ENCODE results near the gene PDLIM4. TPM values are rescaled to one million over a fixed set of nuclear protein-coding genes. Genes with fewer than 3 reads are reported as not detected.

The PDLIM4 gene
- total and polyA plus RNA-seq, 2 donors from 2014 or later = 31.6 to 47.0 TPM

GRCh38 chr5:132266031-132266835 is 8.7 kb downstream of the PDLIM4 start:
- FAIRE-seq (no peak), DNase-seq (peak in 1 of 5 donors; percentile 59)
- peak overlapping the region in 1 of 3 donors; percentile 36 for H3K9ac ChIP-seq (ENCODE audit: low read length in 3 of 3)
- H3K9me3 ChIP-seq (ENCODE audit: control insufficient read depth in 2 of 3, insufficient read depth in 1 of 3, low read length in 3 of 3) = no peaks in the 10 kb centered on the region
- H3K4me3 ChIP-seq (ENCODE audit: low read length in 3 of 3) = no peak overlapping the region
- peaks cover 0 to 29% (median 10%) of the 10 kb centered on the region in 3 donors for H3K4me1 ChIP-seq (ENCODE audit: control insufficient read depth in 2 of 3, insufficient read depth in 2 of 3, low read depth in 1 of 3, low read length in 3 of 3)
- intact Hi-C loops (cut with DNase I) = no loop called here
- no peaks in the 10 kb centered on the region for H3K27me3 ChIP-seq (ENCODE audit: control insufficient read depth, insufficient read depth, low read length)
- peaks cover 0 to 16% (median 3%) of the 10 kb centered on the region in 3 donors for H3K36me3 ChIP-seq (ENCODE audit: control insufficient read depth in 2 of 3, insufficient read depth in 3 of 3, low read length in 3 of 3)
- H3K27ac ChIP-seq (ENCODE audit: low read depth in 2 of 2, low read length in 2 of 2) = no peak overlapping the region
- no peak for TF ChIP-seq CTCF (IDR thresholded peaks at IDR 0.05; ENCODE audit: borderline replicate concordance, extremely low read depth, insufficient read depth)

GRCh38 chr5:132266836-132267160 is 9.3 kb downstream of the PDLIM4 start:
- H3K9ac ChIP-seq (ENCODE audit: low read length in 3 of 3) = no peak overlapping the region
- intact Hi-C loops (cut with DNase I) = no loop called here
- no peak for TF ChIP-seq CTCF (IDR thresholded peaks at IDR 0.05; ENCODE audit: borderline replicate concordance, extremely low read depth, insufficient read depth)
- H3K9me3 ChIP-seq (ENCODE audit: control insufficient read depth in 2 of 3, insufficient read depth in 1 of 3, low read length in 3 of 3) = no peaks in the 10 kb centered on the region
- H3K27ac ChIP-seq (ENCODE audit: low read depth in 2 of 2, low read length in 2 of 2) = no peak overlapping the region
- peaks cover 0 to 16% (median 3%) of the 10 kb centered on the region in 3 donors for H3K36me3 ChIP-seq (ENCODE audit: control insufficient read depth in 2 of 3, insufficient read depth in 3 of 3, low read length in 3 of 3)
- H3K27me3 ChIP-seq (ENCODE audit: control insufficient read depth, insufficient read depth, low read length) = no peaks in the 10 kb centered on the region
- FAIRE-seq = no peak
- peaks cover 0 to 27% (median 8%) of the 10 kb centered on the region in 3 donors for H3K4me1 ChIP-seq (ENCODE audit: control insufficient read depth in 2 of 3, insufficient read depth in 2 of 3, low read depth in 1 of 3, low read length in 3 of 3)
- DNase-seq = peak in 1 of 5 donors; percentile 45
- H3K4me3 ChIP-seq (ENCODE audit: low read length in 3 of 3) = no peak overlapping the region

GRCh38 chr5:132267166-132267739 is 9.8 kb downstream of the PDLIM4 start:
- no peak for TF ChIP-seq CTCF (IDR thresholded peaks at IDR 0.05; ENCODE audit: borderline replicate concordance, extremely low read depth, insufficient read depth)
- FAIRE-seq = no peak
- Histone ChIP-seq H3K4me3 (ENCODE audit: low read length in 3 of 3) (no peak overlapping the region), H3K36me3 (ENCODE audit: control insufficient read depth in 2 of 3, insufficient read depth in 3 of 3, low read length in 3 of 3) (peaks cover 0 to 15% (median 2%) of the 10 kb centered on the region in 3 donors), H3K27ac (ENCODE audit: low read depth in 2 of 2, low read length in 2 of 2) (no peak overlapping the region), H3K27me3 (ENCODE audit: control insufficient read depth, insufficient read depth, low read length) (no peaks in the 10 kb centered on the region), H3K9me3 (ENCODE audit: control insufficient read depth in 2 of 3, insufficient read depth in 1 of 3, low read length in 3 of 3) (no peaks in the 10 kb centered on the region), H3K9ac (ENCODE audit: low read length in 3 of 3) (no peak overlapping the region), H3K4me1 (ENCODE audit: control insufficient read depth in 2 of 3, insufficient read depth in 2 of 3, low read depth in 1 of 3, low read length in 3 of 3) (peaks cover 0 to 31% (median 8%) of the 10 kb centered on the region in 3 donors)
- no peak for DNase-seq
- intact Hi-C loops (cut with DNase I) = no loop called here

All from kidney (tissue), 14 donors.